Medulla oblongata (tissue), 1 donor: ENCODE results near the gene GRIK2.

Experiments
- DNase-seq: peaks from one replicate; pipeline ENCODE4 v3.0.0-alpha.2; 2015; ENCODE audit errors: extremely low spot score

The GRIK2 gene

DNA sequence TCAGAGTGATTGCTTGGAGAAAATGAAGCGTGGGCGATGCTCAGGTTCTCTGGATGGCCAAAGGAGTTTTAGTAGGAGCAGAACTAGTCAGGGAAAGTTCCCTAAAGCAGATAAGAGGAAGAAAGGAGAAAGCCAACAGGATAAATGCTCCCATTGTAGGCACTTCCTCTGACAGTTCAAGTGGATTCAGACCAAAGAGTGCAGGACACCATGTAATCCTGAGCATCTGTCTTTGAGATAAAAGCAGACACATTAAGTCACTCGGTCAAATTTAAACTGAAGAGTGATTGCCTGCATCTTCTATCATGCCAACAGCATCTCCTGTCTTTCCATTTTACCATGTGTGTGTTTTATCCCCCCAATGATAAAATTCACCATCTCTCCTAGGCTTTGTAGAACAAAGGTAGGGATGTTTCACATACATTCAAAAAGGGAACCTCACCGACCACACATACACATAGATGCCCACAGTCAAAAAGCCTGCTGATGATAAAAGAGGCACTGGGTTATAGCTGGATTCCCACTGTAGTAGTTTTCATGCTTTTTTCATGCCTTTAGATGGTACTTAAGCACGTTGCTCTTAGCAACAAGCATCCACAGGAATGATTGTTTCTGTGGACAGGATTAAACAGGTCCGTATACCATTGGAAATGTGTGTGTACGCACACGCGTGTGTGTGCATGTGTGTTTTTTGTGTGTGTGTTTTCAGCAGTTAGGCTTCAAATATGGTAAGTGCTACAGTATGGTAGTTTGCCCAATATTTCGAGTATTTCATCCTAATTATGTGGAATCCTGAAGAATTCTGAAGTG, 7.0 kb downstream of the GRIK2 start:
- no peak for DNase-seq

DNA sequence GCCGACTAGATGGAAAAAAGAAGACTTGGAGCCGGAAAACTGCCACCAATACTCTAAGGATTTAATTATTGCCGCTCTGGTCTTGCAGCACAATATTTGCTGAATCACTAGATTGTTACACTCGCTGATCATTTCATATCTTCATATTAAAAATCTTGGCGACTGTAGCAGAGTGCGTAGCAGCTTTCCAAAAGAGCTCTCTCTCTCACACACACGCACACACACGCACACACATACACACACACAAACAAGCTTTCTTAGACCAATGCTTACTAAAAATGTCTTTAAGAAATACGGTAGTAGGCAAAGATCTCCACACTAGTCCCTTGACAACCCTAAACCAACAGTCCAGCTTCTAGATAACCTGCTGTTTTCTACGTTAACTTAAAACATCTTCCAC, 7.7 kb downstream of the GRIK2 start:
- no peak for DNase-seq

DNA sequence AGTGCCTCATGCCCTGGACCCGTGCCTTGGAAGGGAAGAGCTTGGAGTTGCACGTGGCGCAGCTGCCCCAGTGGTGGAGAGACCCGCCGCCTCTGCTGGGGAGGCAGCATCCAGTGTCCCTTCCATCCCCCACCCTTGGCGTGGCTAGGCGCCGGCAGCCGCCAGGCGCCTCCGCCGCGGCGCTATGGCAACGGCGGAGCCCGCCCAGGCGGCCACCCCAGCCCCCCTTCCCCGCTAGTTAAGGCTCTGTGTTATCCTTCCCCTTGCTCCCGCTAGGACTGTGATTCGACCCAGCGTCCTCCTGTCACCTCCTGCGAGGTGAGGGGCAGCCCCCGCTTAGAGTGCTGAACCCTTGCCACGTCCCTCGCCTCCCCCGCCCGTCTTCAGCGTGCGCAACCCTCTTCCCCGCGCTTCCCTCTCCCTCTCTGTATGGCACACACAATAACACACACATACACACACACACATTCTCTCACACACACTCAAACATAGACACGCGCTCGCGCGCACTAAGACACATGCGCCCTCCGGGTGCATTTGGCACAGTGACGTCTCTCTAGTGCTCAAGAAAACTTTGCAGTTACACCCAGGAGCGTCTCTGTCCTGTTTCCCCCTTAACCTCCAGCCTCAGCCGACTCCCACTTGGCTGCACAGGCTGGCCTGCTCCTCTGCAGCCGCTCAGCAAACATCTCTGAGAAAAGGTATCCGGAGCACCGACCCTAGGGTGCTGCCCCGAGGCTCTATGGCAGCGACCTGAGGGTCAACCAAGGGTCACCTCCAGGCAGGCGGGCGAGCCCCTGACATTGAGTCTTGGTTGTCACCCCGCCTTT, 8.5 kb downstream of the GRIK2 start:
- peak; percentile 30 for DNase-seq

DNA sequence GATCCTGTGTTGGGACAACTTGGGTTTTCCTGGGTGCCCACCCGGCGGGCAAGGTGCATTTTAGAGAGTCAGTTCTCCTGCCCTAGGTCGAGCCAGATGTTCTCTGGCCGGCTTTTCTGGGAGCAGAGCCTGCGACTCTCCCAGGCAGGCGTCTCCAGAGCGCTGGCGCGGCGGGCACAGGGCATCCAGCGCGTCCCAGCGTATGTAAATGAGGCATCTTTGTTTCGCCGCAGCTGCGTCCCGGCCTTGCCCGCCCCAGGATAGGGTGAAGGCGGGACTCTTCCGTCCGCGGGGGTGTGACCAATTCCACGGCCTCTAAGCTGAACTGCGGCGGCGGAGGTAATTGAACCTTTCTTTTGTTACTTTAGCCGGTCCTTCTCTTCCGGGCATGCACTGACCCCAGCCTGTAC, 9.1 kb downstream of the GRIK2 start:
- peak; percentile 20 for DNase-seq

DNA sequence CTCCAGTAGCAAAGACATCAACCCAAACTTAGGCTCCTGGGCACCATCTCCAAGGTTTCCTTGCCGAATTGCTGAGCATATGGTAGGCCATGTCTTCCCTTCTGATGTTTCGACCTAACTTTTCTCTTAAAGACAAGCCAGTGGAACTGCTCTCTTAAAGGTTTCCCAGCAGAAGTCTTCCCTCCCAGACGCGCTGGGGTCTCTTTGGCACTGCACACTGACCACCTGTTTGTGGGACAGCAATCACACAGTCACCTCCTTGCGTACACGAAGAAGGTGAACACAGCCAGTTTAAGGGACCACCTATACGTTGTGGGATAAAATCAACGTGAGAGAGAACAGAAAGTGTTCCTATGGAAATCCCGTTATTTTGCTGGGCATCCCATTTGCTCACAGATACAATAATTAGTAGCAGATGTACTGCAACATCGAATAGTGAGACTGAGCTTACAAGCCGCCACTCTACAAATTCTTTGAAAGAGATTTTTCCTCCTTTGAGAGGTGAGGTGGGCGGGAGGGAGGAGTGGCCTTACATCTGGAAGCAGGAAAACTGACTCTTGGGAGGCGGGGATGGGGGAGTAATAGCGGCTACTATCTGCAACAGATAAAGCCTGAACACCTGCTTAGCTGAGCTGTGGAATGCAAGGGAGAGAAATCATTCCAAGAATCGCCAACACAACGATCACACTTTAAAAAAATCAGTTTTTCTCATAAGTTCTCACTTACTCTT, 9.9 kb downstream of the GRIK2 start:
- no peak for DNase-seq

DNA sequence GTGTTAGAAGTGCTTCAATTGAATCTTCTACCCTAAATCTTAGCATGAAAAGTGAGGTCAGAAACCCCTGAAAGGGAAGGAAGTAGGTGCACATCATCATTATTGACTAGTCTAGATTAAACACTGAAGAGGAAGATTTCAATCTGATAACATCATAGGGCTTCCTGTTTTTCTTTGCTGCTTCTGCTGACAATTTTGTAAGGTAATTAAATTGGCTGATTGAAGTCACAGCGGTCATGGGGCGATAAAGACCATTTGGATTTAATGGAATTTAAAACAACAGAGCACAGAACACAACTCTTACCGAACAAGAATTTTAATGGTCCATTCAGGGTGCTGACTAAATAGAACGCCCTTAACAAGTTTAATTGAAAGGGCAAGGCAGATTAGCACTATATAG, 11.3 kb downstream of the GRIK2 start:
- no peak for DNase-seq

DNA sequence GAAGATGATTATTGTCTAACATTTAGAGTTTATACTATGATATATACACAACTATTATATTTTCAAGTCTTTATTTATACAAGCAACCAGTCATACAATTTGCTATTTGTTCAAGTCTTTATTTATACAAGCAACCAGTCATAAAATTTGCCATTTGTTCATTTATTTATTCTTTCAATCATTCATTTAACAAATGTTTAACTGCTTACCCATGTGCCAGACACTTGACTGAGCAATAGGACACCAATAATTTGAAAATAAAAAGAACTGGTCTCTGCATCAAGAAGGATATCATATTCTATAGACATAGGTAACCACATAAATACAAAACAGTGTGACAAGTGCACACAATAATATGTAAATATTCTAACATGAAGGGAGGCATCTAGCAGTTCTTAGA, 20.3 kb downstream of the GRIK2 start:
- no peak for DNase-seq

DNA sequence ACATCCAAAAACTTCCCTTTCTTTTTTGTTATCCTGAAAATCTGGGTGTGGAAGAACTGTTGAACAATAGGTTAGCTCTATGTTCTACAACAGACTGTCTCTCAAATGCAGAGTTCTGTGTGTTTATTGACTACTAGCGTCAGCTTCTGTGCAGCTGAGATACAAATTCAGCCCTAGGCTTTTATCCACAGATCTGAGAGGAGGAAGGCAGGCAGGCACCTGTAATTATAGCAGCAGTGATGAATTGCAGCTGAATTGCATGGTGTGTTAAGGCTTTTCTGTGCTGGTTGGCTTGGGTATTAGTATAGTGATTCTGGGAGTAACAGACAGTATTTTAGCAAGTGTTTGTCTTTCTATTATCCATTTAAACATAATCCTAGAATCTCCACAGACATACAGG, 24.4 kb downstream of the GRIK2 start:
- DNase-seq, result no peak

DNA sequence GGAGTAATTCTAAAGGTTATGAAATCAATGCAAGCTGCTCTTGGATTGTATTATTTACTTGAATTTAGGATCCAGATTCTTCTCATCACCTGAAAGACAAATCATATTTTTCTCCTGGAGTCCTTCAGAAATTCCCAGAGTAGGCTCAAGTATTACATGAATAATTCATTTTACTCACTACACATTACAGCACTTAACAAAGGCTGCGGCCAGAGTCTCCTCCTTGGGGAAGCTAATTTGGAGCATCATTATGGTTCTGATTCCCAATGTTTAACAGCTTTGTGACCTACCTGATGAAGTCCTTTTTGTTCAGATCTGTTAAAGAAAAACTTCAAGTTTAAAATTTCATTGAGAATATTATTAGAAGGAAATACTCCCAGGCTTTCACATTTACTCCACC, 28.7 kb downstream of the GRIK2 start:
- no peak for DNase-seq

DNA sequence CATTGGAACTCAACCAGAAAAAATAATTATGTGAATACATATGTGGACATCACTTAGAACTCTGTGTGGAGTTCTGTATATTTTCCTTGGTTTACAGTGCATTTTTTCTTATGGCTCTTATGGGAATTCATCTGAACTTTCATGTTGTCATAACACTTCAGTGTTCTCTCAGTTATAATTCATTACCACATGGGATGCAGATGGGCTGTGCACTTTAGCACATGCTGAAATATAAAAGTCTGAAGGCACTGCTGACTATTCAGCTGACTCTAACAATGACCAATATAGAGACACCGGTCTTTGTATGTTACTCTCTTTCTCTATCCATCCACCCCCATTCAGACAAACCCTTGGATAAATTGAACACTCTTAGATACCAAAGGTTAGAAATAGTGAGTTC, 29.3 kb downstream of the GRIK2 start:
- no peak for DNase-seq

DNA sequence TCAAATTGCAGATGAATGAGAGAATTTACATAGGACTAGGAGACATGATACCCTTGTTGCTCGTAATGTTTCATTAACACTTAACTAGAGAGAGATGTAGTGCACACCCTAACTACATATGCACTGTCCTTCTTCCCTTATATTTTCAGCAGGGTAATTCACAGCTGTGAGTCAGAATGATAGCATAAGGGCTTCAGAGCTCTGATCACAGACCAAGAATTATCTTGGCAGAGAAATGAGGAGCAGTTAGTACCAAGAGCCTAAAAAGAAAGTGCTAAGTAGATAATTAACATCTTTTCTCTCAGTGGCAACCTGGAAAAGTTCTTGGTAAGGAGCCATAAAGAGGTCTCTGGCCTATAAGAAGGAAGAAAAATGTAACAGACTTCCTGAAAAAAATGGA, 35.8 kb downstream of the GRIK2 start:
- no peak for DNase-seq

DNA sequence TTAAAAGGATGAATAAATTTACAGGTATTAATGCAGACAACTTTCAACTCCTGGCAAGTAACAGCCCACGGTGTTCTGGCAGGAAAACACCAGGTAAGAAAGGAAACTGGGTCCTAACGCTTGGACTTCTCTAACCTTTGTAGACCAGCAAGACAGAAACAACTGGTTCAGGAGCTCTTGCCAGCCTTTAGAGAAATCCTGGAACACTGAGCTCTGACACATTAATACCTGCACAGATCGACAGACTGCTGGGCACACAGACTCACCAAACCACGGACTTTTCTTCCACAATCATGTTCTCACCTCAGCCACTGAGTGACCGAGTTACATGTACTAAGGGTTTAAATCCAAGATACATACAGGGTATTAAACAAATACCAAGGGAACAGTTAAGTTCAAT, 36.3 kb downstream of the GRIK2 start:
- DNase-seq, result no peak

DNA sequence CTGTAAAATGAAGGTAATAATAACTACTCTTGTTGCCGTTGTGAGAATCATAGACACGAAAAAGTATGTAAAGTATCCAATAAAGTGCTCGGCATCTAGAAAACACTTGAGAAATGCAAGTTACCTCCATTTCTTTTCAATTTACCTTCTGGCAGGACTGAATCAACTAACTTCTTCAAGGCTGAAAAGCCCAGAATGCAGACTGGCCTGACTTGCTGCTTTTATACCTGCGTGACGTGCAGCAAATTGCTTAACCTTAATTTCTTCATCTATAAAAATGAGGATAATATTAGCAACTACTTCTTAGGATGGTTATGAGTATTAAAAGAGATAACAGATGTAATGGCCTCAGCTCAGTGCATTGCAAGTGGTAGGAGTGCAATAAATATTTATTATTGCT, 39.6 kb downstream of the GRIK2 start:
- DNase-seq, result no peak

DNA sequence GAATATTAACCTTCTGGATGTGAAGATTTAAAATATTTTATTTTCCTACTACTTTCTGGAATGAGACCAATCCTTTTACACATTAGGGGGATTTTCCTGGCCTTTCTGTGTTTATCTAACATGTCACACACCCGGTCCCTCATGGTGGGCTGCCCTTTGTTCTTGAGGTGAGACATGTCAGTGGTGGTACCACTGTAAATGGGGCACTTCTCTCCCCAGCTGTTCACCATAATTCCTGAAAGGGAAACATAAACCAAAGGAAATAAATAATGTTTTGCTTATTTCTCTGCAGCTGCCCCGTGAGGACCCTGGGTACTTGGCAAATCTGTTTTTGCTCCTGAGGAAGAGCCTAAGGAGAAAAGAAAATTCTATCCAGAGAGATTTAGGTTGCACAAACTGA, 41.1 kb downstream of the GRIK2 start:
- no peak for DNase-seq

DNA sequence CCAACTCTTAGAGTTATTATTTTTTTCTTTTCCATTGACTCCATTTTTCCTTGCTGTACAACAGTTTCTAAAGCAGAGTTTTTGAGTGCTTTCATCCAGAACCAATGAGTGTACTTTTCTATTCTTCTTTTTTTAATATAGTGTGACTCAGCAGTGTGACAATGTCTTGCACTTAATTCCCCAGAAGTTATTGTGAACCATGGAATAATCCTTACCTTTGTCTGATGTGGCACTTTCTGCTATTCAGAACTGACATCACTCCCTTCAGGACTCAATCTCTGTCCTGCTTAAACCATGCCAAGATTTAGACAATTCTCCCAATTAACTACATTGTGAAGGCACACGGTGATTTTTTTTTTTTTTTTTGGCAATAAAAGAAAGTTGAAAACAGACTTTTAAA, 41.5 kb downstream of the GRIK2 start:
- DNase-seq, result no peak

DNA sequence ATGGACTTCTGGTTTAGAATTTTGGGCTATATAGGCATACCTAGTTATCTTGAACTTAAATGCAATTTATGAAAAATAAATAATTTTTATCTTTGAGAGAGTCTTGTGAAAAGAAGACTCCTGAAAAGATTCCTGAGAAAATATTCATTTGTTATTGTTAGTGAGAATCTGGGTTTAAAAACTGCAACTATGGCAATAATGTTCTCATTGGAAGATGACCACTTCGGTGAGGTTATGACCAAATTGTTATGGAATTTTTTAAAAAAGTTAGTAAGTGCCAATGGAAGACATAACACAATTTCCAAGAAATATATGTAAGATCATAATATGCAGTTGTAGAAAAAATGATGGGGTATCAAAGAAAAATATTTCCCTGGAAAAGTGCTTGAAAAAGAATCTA, 46.3 kb downstream of the GRIK2 start:
- no peak for DNase-seq

DNA sequence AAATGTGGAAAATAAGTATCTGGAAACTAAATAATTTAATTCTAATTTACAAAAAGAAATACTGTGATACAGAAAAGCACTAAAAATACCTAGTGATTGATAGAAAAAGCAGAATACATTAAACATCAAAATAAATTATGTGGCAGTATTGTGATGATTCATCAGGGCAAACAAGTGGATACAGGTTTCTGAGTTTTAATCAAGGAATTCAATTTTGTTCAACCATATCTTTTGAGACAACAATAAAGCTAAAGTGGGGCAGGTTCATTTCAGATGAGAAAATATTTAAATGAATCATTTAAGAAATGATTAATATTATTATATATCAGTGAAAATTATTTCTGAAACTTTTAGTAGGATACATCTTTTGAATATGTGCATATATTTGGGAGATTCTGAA, 49.8 kb downstream of the GRIK2 start:
- no peak for DNase-seq

DNA sequence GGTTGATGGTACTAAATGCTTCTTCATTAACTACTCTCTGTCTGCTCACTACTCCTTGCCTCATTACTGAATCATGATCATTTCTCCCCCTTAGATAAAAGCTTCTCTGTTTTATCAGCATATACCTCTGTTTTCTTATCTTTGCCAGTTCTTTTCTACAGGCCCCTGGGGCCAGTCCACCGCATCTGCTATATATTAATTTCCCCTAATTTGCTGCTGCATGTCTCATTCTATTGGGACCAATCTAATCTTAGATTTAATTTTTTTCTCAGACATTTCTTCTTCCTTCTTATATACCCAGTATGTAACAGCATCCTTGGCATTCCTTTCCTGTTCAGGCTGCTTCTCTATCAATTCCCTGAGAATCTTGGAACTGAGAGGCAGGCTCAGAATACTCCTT, 51.2 kb downstream of the GRIK2 start:
- DNase-seq, result no peak

DNA sequence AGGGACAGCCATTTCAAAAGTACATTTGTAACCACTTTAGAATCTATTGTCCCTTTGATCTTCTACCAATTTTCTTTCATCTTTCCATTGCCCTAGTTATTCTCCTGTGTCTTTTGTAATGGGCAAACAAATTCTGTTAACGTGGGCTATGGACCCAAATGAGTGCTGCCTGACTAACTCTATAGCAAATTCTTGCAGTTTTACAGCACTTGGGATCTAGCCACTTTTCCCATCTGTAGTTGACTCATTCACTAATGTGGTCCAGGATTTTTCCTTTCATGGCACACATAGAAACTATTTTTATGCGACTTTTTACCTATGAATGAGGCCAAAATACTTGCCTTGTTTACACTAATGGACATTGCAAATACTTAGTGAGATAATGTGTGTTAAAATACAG, 52.0 kb downstream of the GRIK2 start:
- DNase-seq, result no peak

DNA sequence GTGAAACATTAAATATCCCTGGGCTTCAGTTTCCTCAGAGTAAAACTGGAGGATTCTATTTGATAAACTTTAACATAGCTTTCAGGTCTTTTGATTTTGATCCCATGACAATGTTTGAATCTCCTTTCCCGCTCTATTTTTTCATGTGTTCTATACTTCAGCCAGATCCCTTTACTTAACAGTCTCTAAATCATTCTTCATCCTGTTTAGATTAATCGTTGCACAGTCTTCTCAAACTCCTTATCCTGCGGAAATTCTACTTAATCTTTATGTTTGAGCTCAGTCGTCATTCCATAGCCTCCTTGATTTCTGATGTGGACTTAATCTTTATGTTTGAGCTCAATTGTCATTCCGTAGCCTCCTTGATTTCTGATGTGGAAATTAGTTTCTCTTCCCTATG, 57.4 kb downstream of the GRIK2 start:
- DNase-seq, result no peak

DNA sequence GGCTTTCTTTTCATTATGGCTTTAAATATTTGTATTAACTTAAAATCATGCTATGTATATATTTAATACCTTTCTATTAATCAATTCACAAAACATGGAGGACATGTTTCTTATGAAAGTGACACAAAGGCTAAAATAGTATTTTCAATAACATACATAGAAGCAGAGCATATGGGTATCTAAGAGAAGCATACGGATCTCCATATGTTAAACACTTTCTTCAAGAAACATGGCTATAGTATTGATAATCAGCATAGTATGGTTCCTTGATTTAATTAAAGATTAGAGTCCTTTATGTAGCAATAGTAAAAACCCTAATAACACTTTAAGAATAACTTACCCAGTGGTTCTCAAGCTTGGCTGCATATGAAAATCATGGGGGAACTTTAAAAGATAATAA, 58.5 kb downstream of the GRIK2 start:
- no peak for DNase-seq

DNA sequence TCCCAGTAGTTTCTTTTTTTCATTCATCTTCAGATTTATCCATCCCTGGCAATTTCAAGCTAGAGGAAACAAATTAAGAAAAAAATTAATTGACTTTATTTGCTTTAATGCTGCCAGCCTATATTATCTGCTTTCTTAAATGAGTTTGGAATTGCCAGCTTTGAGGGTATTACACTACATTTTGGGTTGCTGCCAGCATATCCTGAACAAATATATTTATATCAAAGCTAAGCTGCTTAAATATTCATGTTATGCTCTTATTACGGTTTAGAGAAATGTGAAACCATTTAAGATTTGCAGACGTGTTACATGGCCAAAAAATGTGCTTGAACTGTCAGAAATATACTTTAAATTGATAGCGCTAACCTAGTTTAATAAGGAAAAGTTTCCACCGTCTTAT, 59.7 kb downstream of the GRIK2 start:
- DNase-seq, result no peak
